Keratinocyte (primary cell): Measurements from ENCODE around the gene IER3. TPM values are rescaled to one million over a fixed set of nuclear protein-coding genes. Genes with fewer than 3 reads are reported as not detected.
"Not testable (repeated sequence)": the region's sequence is repeated elsewhere in the genome, so short reads cannot be mapped to it uniquely, and the experiment has no call there.

ENCODE experiments used
- DNase-seq: peaks from one replicate; pipeline ENCODE4 v3.0.0-alpha.2; 2011; ENCODE audit warnings: low read depth, missing footprints, low spot score
- FAIRE-seq: peaks from 2 replicates; lab custom pipeline; 2011; peaks lifted over from hg19 to GRCh38; lab: Jason Lieb, UNC
- H2AFZ ChIP-seq: 2 replicates; pipeline ENCODE4 v1.6.0; 2012; ENCODE audit warnings: low read length, control low read depth, inconsistent platforms; ENCODE audit not compliant: control insufficient read depth
- H3K27ac ChIP-seq: 2 replicates; pipeline ENCODE4 v1.5.1; 2011; ENCODE audit warnings: low read length; ENCODE audit not compliant: control insufficient read depth, insufficient read depth
- H3K27me3 ChIP-seq: 3 replicates; pipeline ENCODE4 v1.6.0; 2011; ENCODE audit warnings: low read length; ENCODE audit not compliant: control insufficient read depth, insufficient read depth; ENCODE audit errors: extremely low read depth
- H3K36me3 ChIP-seq, 2 experiments: 2 replicates in 1 of 2; 3 replicates in 1 of 2; pipeline ENCODE4 v1.5.1; 2011; ENCODE audit warnings: low read length in 2 of 2, mild to moderate bottlenecking in 1 of 2; ENCODE audit not compliant: control insufficient read depth in 2 of 2, insufficient read depth in 2 of 2; ENCODE audit errors: extremely low read depth in 1 of 2
- H3K4me1 ChIP-seq: 3 replicates; pipeline ENCODE4 v1.5.1; 2011; ENCODE audit warnings: low read length; ENCODE audit not compliant: control insufficient read depth, insufficient read depth; ENCODE audit errors: extremely low read depth
- H3K4me2 ChIP-seq: 3 replicates; pipeline ENCODE4 v1.6.0; 2011; ENCODE audit warnings: low read depth, low read length; ENCODE audit not compliant: control insufficient read depth, insufficient read depth; ENCODE audit errors: extremely low read depth
- H3K4me3 ChIP-seq, 3 experiments: fragments of 200-600 bp in 1 of 3; sonication (generic) in 1 of 3; 2 replicates in 2 of 3; 3 replicates in 1 of 3; pipeline ENCODE4 v1.5.1; 2011 to 2016; ENCODE audit warnings: low read length in 3 of 3, mild to moderate bottlenecking in 3 of 3, control low read depth in 2 of 3, inconsistent platforms in 1 of 3, low read depth in 1 of 3, mixed read lengths in 1 of 3, mixed run types in 1 of 3, moderate library complexity in 1 of 3; ENCODE audit not compliant: control insufficient read depth in 2 of 3, insufficient read depth in 2 of 3; ENCODE audit errors: extremely low read depth in 1 of 3
- H3K79me2 ChIP-seq: 2 replicates; pipeline ENCODE4 v1.6.0; 2012; ENCODE audit warnings: low read length; ENCODE audit not compliant: control insufficient read depth, insufficient read depth
- H3K9ac ChIP-seq: 3 replicates; pipeline ENCODE4 v1.6.0; 2011; ENCODE audit warnings: low read length; ENCODE audit not compliant: control insufficient read depth, insufficient read depth; ENCODE audit errors: extremely low read depth
- H3K9me1 ChIP-seq: 3 replicates; pipeline ENCODE4 v1.6.0; 2011; ENCODE audit warnings: low read length; ENCODE audit not compliant: control insufficient read depth, insufficient read depth; ENCODE audit errors: extremely low read depth
- H3K9me3 ChIP-seq: 2 replicates; pipeline ENCODE4 v1.5.1; 2012; ENCODE audit warnings: low read depth, low read length; ENCODE audit not compliant: control insufficient read depth
- H4K20me1 ChIP-seq: 3 replicates; pipeline ENCODE4 v1.6.0; 2011; ENCODE audit warnings: low read length; ENCODE audit not compliant: control insufficient read depth, insufficient read depth; ENCODE audit errors: extremely low read depth
- EZH2 ChIP-seq: IDR thresholded peaks from one replicate; pipeline ENCODE4 v1.6.1; 2012; ENCODE audit warnings: inconsistent platforms, mild to moderate bottlenecking, low read length, moderate library complexity
- dilution Hi-C: fragments of 300-500 bp; cut with MboI; formaldehyde crosslinking; loops from one replicate; pipeline ENCODE4 v1.7.0; 2020; ENCODE audit warnings: low sequenced_read_pairs; ENCODE audit not compliant: extremely low pct_ligation_motif_present
- polyA plus RNA-seq, 5 experiments: library from polyadenylated mRNA; depleted of rRNA in 3 of 5; stranded (reverse) in 3 of 5; stranded (forward) in 1 of 5; unstranded in 1 of 5; fragments of >200 nt; gene quantifications; 1 replicate in 1 of 5; 2 replicates in 3 of 5; 3 replicates in 1 of 5; pipeline versions ENCODE4 v1.2.1 to v1.2.3, GENCODE V29; 2011 to 2012; ENCODE audit warnings: missing spikeins in 2 of 5, low read depth in 1 of 5, low replicate concordance in 1 of 5
- TF ChIP-seq, protein P1 (sequence below), 3 experiments: IDR thresholded peaks in 1 of 3; conservative IDR thresholded peaks in 1 of 3; optimal IDR thresholded peaks in 1 of 3; 2 replicates in 2 of 3; 3 replicates in 1 of 3; pipeline versions ENCODE3 to v1.5.1; 2011; ENCODE audit warnings: low read length in 3 of 3, mild to moderate bottlenecking in 3 of 3, moderate library complexity in 2 of 3, control low read depth in 1 of 3, inconsistent platforms in 1 of 3; ENCODE audit not compliant: insufficient read depth in 2 of 3; ENCODE audit errors: extremely low read depth in 1 of 3

IER3 gene
- polyA plus RNA-seq, 1 donor (not counting 4 experiments of a cell fraction or from before 2014, with no cell fraction given), result 277 TPM

- Histone ChIP-seq H4K20me1 (no peaks in the 10 kb centered on the region), H3K36me3 (no peaks in the 10 kb centered on the region), H3K27ac (no peak overlapping the region), H3K27me3 (no peaks in the 10 kb centered on the region), H3K9ac (no peak overlapping the region), H3K4me3 (no peak overlapping the region), H3K79me2 (no peaks in the 10 kb centered on the region), H3K4me1 (peaks cover 50% of the 10 kb centered on the region), H2AFZ (no peak overlapping the region), H3K4me2 (no peak overlapping the region), H3K9me1 (no peaks in the 10 kb centered on the region), H3K9me3 (no peaks in the 10 kb centered on the region)
- FAIRE-seq (no peak), DNase-seq (no peak)
- TF ChIP-seq, protein P1, sequence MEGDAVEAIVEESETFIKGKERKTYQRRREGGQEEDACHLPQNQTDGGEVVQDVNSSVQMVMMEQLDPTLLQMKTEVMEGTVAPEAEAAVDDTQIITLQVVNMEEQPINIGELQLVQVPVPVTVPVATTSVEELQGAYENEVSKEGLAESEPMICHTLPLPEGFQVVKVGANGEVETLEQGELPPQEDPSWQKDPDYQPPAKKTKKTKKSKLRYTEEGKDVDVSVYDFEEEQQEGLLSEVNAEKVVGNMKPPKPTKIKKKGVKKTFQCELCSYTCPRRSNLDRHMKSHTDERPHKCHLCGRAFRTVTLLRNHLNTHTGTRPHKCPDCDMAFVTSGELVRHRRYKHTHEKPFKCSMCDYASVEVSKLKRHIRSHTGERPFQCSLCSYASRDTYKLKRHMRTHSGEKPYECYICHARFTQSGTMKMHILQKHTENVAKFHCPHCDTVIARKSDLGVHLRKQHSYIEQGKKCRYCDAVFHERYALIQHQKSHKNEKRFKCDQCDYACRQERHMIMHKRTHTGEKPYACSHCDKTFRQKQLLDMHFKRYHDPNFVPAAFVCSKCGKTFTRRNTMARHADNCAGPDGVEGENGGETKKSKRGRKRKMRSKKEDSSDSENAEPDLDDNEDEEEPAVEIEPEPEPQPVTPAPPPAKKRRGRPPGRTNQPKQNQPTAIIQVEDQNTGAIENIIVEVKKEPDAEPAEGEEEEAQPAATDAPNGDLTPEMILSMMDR (optimal IDR thresholded peaks at IDR 0.05 in 1 of 3, IDR thresholded peaks at IDR 0.05 in 1 of 3, conservative IDR thresholded peaks at IDR 0.05 in 1 of 3; ENCODE audit: extremely low read depth in 1 of 3, insufficient read depth in 2 of 3, low read length in 3 of 3), result no peak
- no peak for TF ChIP-seq EZH2
- dilution Hi-C loops, result no loop called here
These were observed 22.3 kb upstream of the IER3 start for GRCh38 chr6:30766461-30767157.

DNA sequence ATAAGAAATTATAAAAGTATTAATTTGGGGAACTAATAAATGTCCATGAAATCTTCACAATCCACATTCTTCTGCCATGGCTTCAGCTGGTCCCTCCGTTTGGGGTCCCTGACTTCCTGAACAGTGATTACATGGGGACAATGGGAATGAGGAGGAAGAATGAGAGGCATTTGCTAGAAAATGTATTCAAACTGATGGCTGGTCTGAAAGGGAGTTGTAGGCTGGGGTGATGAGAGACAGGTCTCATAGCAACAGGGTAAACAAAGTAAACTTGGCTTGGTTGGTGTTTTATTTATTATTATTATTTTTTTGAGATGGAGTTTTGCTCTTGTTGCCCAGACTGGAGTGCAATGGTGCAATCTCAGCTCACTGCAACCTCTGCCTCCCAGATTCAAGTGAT, 21.1 kb upstream of the IER3 start:
- H3K4me3 ChIP-seq, H3K79me2 ChIP-seq, H3K9me3 ChIP-seq, H3K27me3 ChIP-seq, H2AFZ ChIP-seq, FAIRE-seq, H3K27ac ChIP-seq, H4K20me1 ChIP-seq, H3K9ac ChIP-seq, H3K4me2 ChIP-seq, H3K9me1 ChIP-seq, H3K36me3 ChIP-seq, DNase-seq, dilution Hi-C loops: not testable (repeated sequence)
- peaks cover 58% of the 10 kb centered on the region for H3K4me1 ChIP-seq

DNA sequence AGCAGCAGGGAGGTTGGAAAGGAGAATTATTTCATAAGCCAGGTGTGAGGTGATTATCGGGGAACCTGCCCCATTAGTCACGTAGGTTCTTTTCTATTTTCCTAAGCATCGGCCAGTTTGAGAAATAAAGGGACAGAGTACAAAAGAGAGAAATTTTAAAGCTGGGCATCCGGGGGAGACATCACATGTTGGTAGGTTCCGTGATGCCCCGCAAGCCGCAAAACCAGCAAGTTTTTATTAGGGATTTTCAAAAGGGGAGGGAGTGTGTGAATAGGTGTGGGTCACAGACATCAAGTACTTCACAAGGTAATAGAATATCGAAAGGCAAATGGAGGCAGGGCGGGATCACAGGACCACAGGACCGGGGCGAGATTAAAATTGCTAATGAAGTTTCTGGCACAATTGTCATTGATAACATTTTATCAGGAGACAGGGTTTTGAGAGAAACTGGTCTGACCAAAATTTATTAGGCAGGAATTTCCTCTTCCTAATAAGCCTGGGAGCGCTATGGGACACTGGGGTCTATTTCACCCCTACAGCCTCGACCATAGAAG, 20.2 kb upstream of the IER3 start:
- peak overlapping the region; percentile 31 for H3K4me2 ChIP-seq
- H3K9me1 ChIP-seq, H3K4me3 ChIP-seq, H3K9me3 ChIP-seq, H4K20me1 ChIP-seq, dilution Hi-C loops, H3K27me3 ChIP-seq, DNase-seq, H3K36me3 ChIP-seq, FAIRE-seq, H3K79me2 ChIP-seq: not testable (repeated sequence)
- H3K27ac ChIP-seq, result peak overlapping the region; percentile 86
- peak overlapping the region; percentile 59 for H2AFZ ChIP-seq
- peaks cover 59% of the 10 kb centered on the region for H3K4me1 ChIP-seq
- peak overlapping the region; percentile 50 for H3K9ac ChIP-seq
